CD4-positive, alpha-beta T cell treated with Interleukin-21 for 1 hour (primary cell): ENCODE measurements around the gene DNTTIP2.
"Not testable (repeated sequence)": the region's sequence is repeated elsewhere in the genome, so short reads cannot be mapped to it uniquely, and the experiment has no call there.

Source experiments
- DNase-seq: peaks from one replicate; pipeline ENCODE4 v3.0.0-alpha.2; 2020

DNTTIP2 gene

GRCh38 chr1:93878889-93879586 lies at the start of gene DNTTIP2:
Gene DNTTIP2 (minus strand): TSS chr1:93879206. CDS start chr1:93879148, 58 bp downstream.
- DNase-seq = peak; percentile 92

- DNase-seq = no peak
Observed at GRCh38 chr1:93925206-93925605, 46.2 kb upstream of the DNTTIP2 start.

- no peak for DNase-seq
Observed at GRCh38 chr1:93919780-93920179, 40.8 kb upstream of the DNTTIP2 start.

- DNase-seq = no peak
Observed at GRCh38 chr1:93917302-93917701, 38.3 kb upstream of the DNTTIP2 start.

GRCh38 chr1:93910880-93911279 lies 31.9 kb upstream of the DNTTIP2 start:
- DNase-seq = not testable (repeated sequence)

- no peak for DNase-seq
Observed at GRCh38 chr1:93910305-93910704, 31.3 kb upstream of the DNTTIP2 start.

GRCh38 chr1:93909146-93910050 lies 30.4 kb upstream of the DNTTIP2 start, which contains the start of gene GCLM:
Gene GCLM (minus strand): TSS chr1:93909430. CDS start chr1:93909163, 267 bp downstream.
- peak; percentile 92 for DNase-seq

GRCh38 chr1:93908394-93909145 lies 29.6 kb upstream of the DNTTIP2 start:
- DNase-seq = peak; percentile 52

GRCh38 chr1:93907718-93908117 lies 28.7 kb upstream of the DNTTIP2 start:
- no peak for DNase-seq

- DNase-seq = no peak
Observed at GRCh38 chr1:93906480-93906879, 27.5 kb upstream of the DNTTIP2 start.

- DNase-seq = no peak
Observed at GRCh38 chr1:93905734-93906133, 26.7 kb upstream of the DNTTIP2 start.

- no peak for DNase-seq
Observed at GRCh38 chr1:93905051-93905450, 26.0 kb upstream of the DNTTIP2 start.

GRCh38 chr1:93904228-93904627 lies 25.2 kb upstream of the DNTTIP2 start:
- peak; percentile 38 for DNase-seq

- DNase-seq = no peak
Observed at GRCh38 chr1:93900723-93901504, 21.9 kb upstream of the DNTTIP2 start.

- no peak for DNase-seq
Observed at GRCh38 chr1:93899543-93900207, 20.7 kb upstream of the DNTTIP2 start.

GRCh38 chr1:93888900-93889299 lies 9.9 kb upstream of the DNTTIP2 start:
- no peak for DNase-seq

GRCh38 chr1:93882269-93882668 lies 3.3 kb upstream of the DNTTIP2 start:
- DNase-seq = no peak

GRCh38 chr1:93880731-93881130 lies 1.7 kb upstream of the DNTTIP2 start:
- DNase-seq = no peak

- DNase-seq = peak; percentile 71
Observed at GRCh38 chr1:93878501-93878888, 511 bp downstream of the DNTTIP2 start.

GRCh38 chr1:93877529-93877928 lies 1.5 kb downstream of the DNTTIP2 start:
- DNase-seq = no peak

GRCh38 chr1:93876244-93876643 lies 2.8 kb downstream of the DNTTIP2 start:
- no peak for DNase-seq
